HepG2 (cell line): Measurements from ENCODE around the gene TBC1D5. TPM values are rescaled to one million over a fixed set of nuclear protein-coding genes. Genes with fewer than 3 reads are reported as not detected.

Source experiments
- ATAC-seq: fragments of 200-7000 bp; cut with Tn5 transposase; 3 replicates; pipeline ENCODE4 v1.9.1; 2020; ENCODE audit warnings: mild to moderate bottlenecking, moderate library complexity
- BruUV-seq: library from RNA; stranded (reverse); fragments of 400-500 nt; replicated peaks from 2 replicates; lab custom pipeline; 2021; lab: Mats Ljungman, UMichigan
- CTCF ChIA-PET: fragments of 300-600 bp; formaldehyde crosslinking; extraction: SDS; loops from one replicate; lab custom pipeline; 2021; ENCODE audit warnings: low total read pairs, inconsistent platforms, low intra/inter-chr PET ratio; lab: Yijun Ruan, JAX
- POLR2A ChIA-PET: fragments of 350-600 bp; sonication (Branson Sonifier 250); formaldehyde crosslinking; loops from one replicate; lab custom pipeline; 2020; ENCODE audit warnings: antibody characterized with exemption, inconsistent platforms; lab: Yijun Ruan, JAX
- DNase-seq: peaks from one replicate; pipeline ENCODE4 v3.0.0-alpha.2; 2015; ENCODE audit warnings: low spot score
- FAIRE-seq: peaks from 3 replicates; lab custom pipeline; 2011; peaks lifted over from hg19 to GRCh38; lab: Jason Lieb, UNC
- H2AFZ ChIP-seq: one replicate; pipeline ENCODE4 v1.6.1; 2011; ENCODE audit warnings: low read length, inconsistent platforms
- H3K27ac ChIP-seq: fragments of 300-600 bp; 3 replicates; pipeline ENCODE4 v1.8.0; 2011; ENCODE audit warnings: mixed run types, mild to moderate bottlenecking, mixed read lengths, low read length, inconsistent platforms; ENCODE audit not compliant: insufficient read depth; ENCODE audit errors: extremely low read length
- H3K27me3 ChIP-seq, 2 experiments: fragments of 200-600 bp in 1 of 2; 2 replicates in 1 of 2; 3 replicates in 1 of 2; pipeline versions ENCODE4 v1.6.0 to v1.8.0; 2011; ENCODE audit warnings: low read length in 2 of 2, mild to moderate bottlenecking in 2 of 2, moderate library complexity in 2 of 2, inconsistent platforms in 1 of 2; ENCODE audit not compliant: insufficient read depth in 2 of 2, control insufficient read depth in 1 of 2
- H3K36me3 ChIP-seq, 2 experiments: fragments of 200-600 bp in 1 of 2; replicated peaks in 1 of 2; 2 replicates in 1 of 2; 3 replicates in 1 of 2; pipeline versions ENCODE4 v1.5.1 to v1.8.0; 2011; ENCODE audit warnings: low read length in 2 of 2, inconsistent platforms in 1 of 2; ENCODE audit not compliant: insufficient read depth in 2 of 2, control insufficient read depth in 1 of 2
- H3K4me1 ChIP-seq: 2 replicates; pipeline ENCODE4 v1.5.1; 2012; ENCODE audit warnings: low read length, inconsistent platforms; ENCODE audit not compliant: insufficient read depth
- H3K4me2 ChIP-seq: 2 replicates; pipeline ENCODE4 v1.6.0; 2011; ENCODE audit warnings: low read depth, low read length, inconsistent platforms
- H3K4me3 ChIP-seq, 3 experiments: fragments of 200-600 bp in 1 of 3; sonication (generic), shearing (Covaris generic) in 1 of 3; replicated peaks in 1 of 3; 2 replicates each; pipeline ENCODE4 v1.5.1; 2011 to 2016; ENCODE audit warnings: low read length in 3 of 3, inconsistent platforms in 2 of 3, low read depth in 2 of 3, mild to moderate bottlenecking in 2 of 3, control low read depth in 1 of 3, mixed read lengths in 1 of 3; ENCODE audit not compliant: insufficient read depth in 1 of 3
- H3K79me2 ChIP-seq: one replicate; pipeline ENCODE4 v1.6.1; 2011; ENCODE audit warnings: low read length, inconsistent platforms; ENCODE audit not compliant: insufficient read depth
- H3K9ac ChIP-seq: 2 replicates; pipeline ENCODE4 v1.6.0; 2011; ENCODE audit warnings: mild to moderate bottlenecking, low read depth, low read length, inconsistent platforms; ENCODE audit not compliant: insufficient read depth
- H3K9me3 ChIP-seq: 2 replicates; pipeline ENCODE4 v1.5.1; 2012; ENCODE audit warnings: mild to moderate bottlenecking, low read length
- H4K20me1 ChIP-seq: 2 replicates; pipeline ENCODE4 v1.6.0; 2011; ENCODE audit warnings: inconsistent platforms, mild to moderate bottlenecking, low read length, moderate library complexity; ENCODE audit not compliant: insufficient read depth
- AHR ChIP-seq: IDR thresholded peaks from 2 replicates; pipeline ENCODE4 v1.6.1; 2018; ENCODE audit warnings: missing genetic modification reagents, missing compliant biosample characterization
- NR2F2 ChIP-seq: IDR thresholded peaks from 2 replicates; pipeline ENCODE4 v1.6.1; 2012; ENCODE audit warnings: low read depth, inconsistent platforms, borderline replicate concordance
- ZHX1 ChIP-seq: sonication (generic); formaldehyde crosslinking; IDR thresholded peaks from 2 replicates; pipeline ENCODE4 v1.8.1; 2022; ENCODE audit warnings: low read depth, mild to moderate bottlenecking, missing genetic modification reagents
- ZNF253 ChIP-seq: sonication (generic); formaldehyde crosslinking; IDR thresholded peaks from 2 replicates; pipeline ENCODE4 v1.8.0; 2022; ENCODE audit warnings: mild to moderate bottlenecking, missing genetic modification reagents, borderline replicate concordance
- ZNF550 ChIP-seq: sonication (generic); formaldehyde crosslinking; IDR thresholded peaks from 2 replicates; pipeline ENCODE4 v1.4.0; 2020; ENCODE audit warnings: mild to moderate bottlenecking, missing genetic modification reagents, borderline replicate concordance
- ZNF556 ChIP-seq: sonication (generic); formaldehyde crosslinking; IDR thresholded peaks from 2 replicates; pipeline ENCODE4 v1.4.0; 2020; ENCODE audit warnings: mild to moderate bottlenecking, missing genetic modification reagents, borderline replicate concordance
- ZNF563 ChIP-seq: sonication (generic); formaldehyde crosslinking; IDR thresholded peaks from 2 replicates; pipeline ENCODE4 v1.8.0; 2022; ENCODE audit warnings: mild to moderate bottlenecking, moderate library complexity, missing genetic modification reagents
- ZNF646 ChIP-seq: sonication (generic); formaldehyde crosslinking; IDR thresholded peaks from 2 replicates; pipeline ENCODE4 v1.9.0; 2021; ENCODE audit warnings: mild to moderate bottlenecking, missing genetic modification reagents
- ZNF781 ChIP-seq: sonication (generic); formaldehyde crosslinking; IDR thresholded peaks from 2 replicates; pipeline ENCODE4 v1.5.1; 2020; ENCODE audit warnings: borderline replicate concordance, mild to moderate bottlenecking, missing genetic modification reagents; ENCODE audit errors: not compliant biosample characterization
- ZNF879 ChIP-seq: sonication (generic); formaldehyde crosslinking; IDR thresholded peaks from 2 replicates; pipeline ENCODE4 v1.8.1; 2023; ENCODE audit warnings: missing genetic modification reagents
- WGBS: methylation state at CpG from one replicate; pipeline ENCODE4 v1.1.6; 2017; ENCODE audit warnings: low lambda C conversion rate; 5-methylcytosine and 5-hydroxymethylcytosine counted together
- in situ Hi-C: cut with HindIII; loops from 2 replicates; pipeline ENCODE4 v1.10.0; 2017; ENCODE audit warnings: low pct_unique_long_range_greater_than_20kb; ENCODE audit not compliant: extremely low pct_ligation_motif_present
- intact Hi-C: fragments of 100-400 bp; cut with micrococcal nuclease; formaldehyde crosslinking; loops from one replicate; pipeline ENCODE4 v1.10.0; 2022; ENCODE audit not compliant: unreplicated experiment
- polyA plus RNA-seq, 8 experiments: library from polyadenylated mRNA; depleted of rRNA in 3 of 8; stranded (reverse) in 7 of 8; unstranded in 1 of 8; fragments of >200 nt; fragmentation: Illumina TruSeq in 4 of 8; extraction: Trizol in 4 of 8; gene quantifications; 2 replicates each; pipeline versions ENCODE4 v1.2.1 to v1.2.3, GENCODE V29; 2011 to 2016; ENCODE audit warnings: low read depth in 4 of 8, missing spikeins in 1 of 8, mixed read lengths in 1 of 8; ENCODE audit not compliant: insufficient read depth in 1 of 8
- total RNA-seq, 5 experiments: library from RNA; depleted of rRNA; stranded (reverse); fragments of >200 nt; fragmentation: Illumina TruSeq; extraction: Trizol; gene quantifications; 2 replicates each; pipeline ENCODE4 v1.2.3, GENCODE V29; 2016; ENCODE audit warnings: low read depth in 1 of 5

Gene TBC1D5
- total and polyA plus RNA-seq, 2 of the 13 experiments (the other 11 are each of a cell fraction or from before 2014, with no cell fraction given) = 19.2 to 33.3 TPM

- TF ChIP-seq AHR (CRISPR knock-in tag) = no peak
- no peak for TF ChIP-seq ZNF563
- TF ChIP-seq ZNF550 = no peak
- TF ChIP-seq NR2F2 = no peak
- TF ChIP-seq ZNF646 (CRISPR knock-in tag) = no peak
Measured at GRCh38 chr3:17469520-17469919, 272.9 kb downstream of the TBC1D5 start (continued).

GRCh38 chr3:17466028-17466427 lies 276.4 kb downstream of the TBC1D5 start:
- ATAC-seq (no peak), DNase-seq (no peak), FAIRE-seq (no peak)
- H3K36me3 ChIP-seq = no peaks in the 10 kb centered on the region
- H2AFZ ChIP-seq = no peak overlapping the region
- in situ Hi-C loops (no loop called here), intact Hi-C loops (no loop called here)
- ChIA-PET CTCF (no interaction called here), POLR2A (no interaction called here)
- no peak overlapping the region for H3K4me3 ChIP-seq
- H3K27ac ChIP-seq = no peak overlapping the region
- 99% methylated on average over 4 of the region's 4 CpGs for WGBS
- H3K27me3 ChIP-seq = no peaks in the 10 kb centered on the region
- no peaks in the 10 kb centered on the region for H4K20me1 ChIP-seq
- no peaks in the 10 kb centered on the region for H3K79me2 ChIP-seq
- no peak overlapping the region for H3K4me2 ChIP-seq
- no TSS peak for BruUV-seq
- H3K9me3 ChIP-seq = no peaks in the 10 kb centered on the region
- TF ChIP-seq ZHX1 (CRISPR knock-in tag) (no peak), ZNF781 (CRISPR knock-in tag) (no peak), ZNF879 (no peak), ZNF556 (CRISPR knock-in tag) (no peak), ZNF253 (CRISPR knock-in tag) (no peak)
- TF ChIP-seq, all 625 proteins: peak for 0
- Histone ChIP-seq H3K4me1 (no peaks in the 10 kb centered on the region), H3K9ac (no peak overlapping the region)
